Endothelial cell (in vitro differentiated cells): Measurements from ENCODE around the gene CD59. TPM values are rescaled to one million over a fixed set of nuclear protein-coding genes. Genes with fewer than 3 reads are reported as not detected.

Experiments
- DNase-seq: peaks from one replicate; pipeline ENCODE4 v3.0.0; 2021; ENCODE audit warnings: low spot score
- H3K27ac Mint-ChIP-seq: one replicate; pipeline ENCODE4 v1.8.0; 2021; ENCODE audit warnings: mixed read lengths, inconsistent platforms; ENCODE audit not compliant: unreplicated experiment
- H3K27me3 Mint-ChIP-seq: one replicate; pipeline ENCODE4 v1.8.0; 2021; ENCODE audit warnings: mild to moderate bottlenecking, moderate library complexity, mixed read lengths, inconsistent platforms; ENCODE audit not compliant: unreplicated experiment
- H3K36me3 Mint-ChIP-seq: one replicate; pipeline ENCODE4 v1.8.0; 2021; ENCODE audit warnings: mild to moderate bottlenecking, low read depth, mixed read lengths, inconsistent platforms; ENCODE audit not compliant: unreplicated experiment
- H3K4me1 Mint-ChIP-seq: one replicate; pipeline ENCODE4 v1.8.0; 2021; ENCODE audit warnings: mild to moderate bottlenecking, mixed read lengths, inconsistent platforms; ENCODE audit not compliant: unreplicated experiment
- H3K4me3 Mint-ChIP-seq: one replicate; pipeline ENCODE4 v1.8.0; 2021; ENCODE audit warnings: mild to moderate bottlenecking, mixed read lengths, inconsistent platforms; ENCODE audit not compliant: unreplicated experiment
- H3K9me3 Mint-ChIP-seq: one replicate; pipeline ENCODE4 v1.8.0; 2021; ENCODE audit warnings: mixed read lengths, inconsistent platforms; ENCODE audit not compliant: unreplicated experiment
- total RNA-seq: library from RNA; stranded (reverse); fragmentation: NEBNext Ultra II Directional; extraction: Animal tissue kit (Norgen Biotek cat#: 25700); gene quantifications from one replicate; pipeline ENCODE4 v1.2.1, GENCODE V29; 2021; ENCODE audit not compliant: unreplicated experiment
- TF ChIP-seq, protein P1 (sequence below): fragments of 200-600 bp; sonication (generic); IDR thresholded peaks from one replicate; pipeline ENCODE4 v1.5.0; 2021; ENCODE audit warnings: antibody characterized with exemption; ENCODE audit not compliant: unreplicated experiment

Gene CD59
- total RNA-seq, 1 donor from 2014 or later: 101 TPM

DNA sequence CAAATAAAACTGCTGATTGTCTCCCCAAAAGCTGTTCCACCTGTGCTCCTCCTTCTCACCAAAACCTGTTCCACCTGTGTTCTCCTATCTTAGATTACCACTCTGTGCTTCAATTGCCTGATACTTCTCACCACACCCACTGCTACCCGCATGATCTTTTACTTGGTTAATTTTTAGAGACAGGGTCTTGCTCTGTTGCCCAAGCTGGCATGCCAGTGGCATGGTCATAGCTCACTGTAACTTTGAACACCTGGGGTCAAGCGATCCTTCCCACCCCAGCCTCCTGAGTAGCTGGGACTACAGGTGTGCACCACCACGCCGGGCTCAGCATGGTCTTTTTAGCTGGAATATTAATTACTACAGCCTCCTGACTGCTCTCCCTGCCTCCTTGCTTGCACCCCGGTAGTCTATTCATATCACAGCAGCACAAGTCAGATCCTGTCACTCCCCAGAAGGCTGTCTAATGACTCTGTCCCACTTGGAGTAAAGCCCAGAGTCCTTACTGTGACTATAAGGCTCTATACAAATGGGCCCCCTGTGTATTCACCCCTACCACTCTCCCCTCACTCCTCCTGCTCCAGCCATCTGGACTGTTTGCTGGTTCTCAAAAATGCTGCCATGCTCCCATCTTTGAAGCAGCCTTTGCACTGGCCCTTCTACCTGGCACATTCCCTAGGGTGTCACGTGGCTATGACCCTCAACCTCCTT lies 39.1 kb downstream of the CD59 start:
- peaks cover 14% of the 10 kb centered on the region for H3K27me3 Mint-ChIP-seq
- peaks cover 15% of the 10 kb centered on the region for H3K4me1 Mint-ChIP-seq
- TF ChIP-seq, protein P1, sequence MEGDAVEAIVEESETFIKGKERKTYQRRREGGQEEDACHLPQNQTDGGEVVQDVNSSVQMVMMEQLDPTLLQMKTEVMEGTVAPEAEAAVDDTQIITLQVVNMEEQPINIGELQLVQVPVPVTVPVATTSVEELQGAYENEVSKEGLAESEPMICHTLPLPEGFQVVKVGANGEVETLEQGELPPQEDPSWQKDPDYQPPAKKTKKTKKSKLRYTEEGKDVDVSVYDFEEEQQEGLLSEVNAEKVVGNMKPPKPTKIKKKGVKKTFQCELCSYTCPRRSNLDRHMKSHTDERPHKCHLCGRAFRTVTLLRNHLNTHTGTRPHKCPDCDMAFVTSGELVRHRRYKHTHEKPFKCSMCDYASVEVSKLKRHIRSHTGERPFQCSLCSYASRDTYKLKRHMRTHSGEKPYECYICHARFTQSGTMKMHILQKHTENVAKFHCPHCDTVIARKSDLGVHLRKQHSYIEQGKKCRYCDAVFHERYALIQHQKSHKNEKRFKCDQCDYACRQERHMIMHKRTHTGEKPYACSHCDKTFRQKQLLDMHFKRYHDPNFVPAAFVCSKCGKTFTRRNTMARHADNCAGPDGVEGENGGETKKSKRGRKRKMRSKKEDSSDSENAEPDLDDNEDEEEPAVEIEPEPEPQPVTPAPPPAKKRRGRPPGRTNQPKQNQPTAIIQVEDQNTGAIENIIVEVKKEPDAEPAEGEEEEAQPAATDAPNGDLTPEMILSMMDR: no peak
- H3K36me3 Mint-ChIP-seq: no peaks in the 10 kb centered on the region
- no peaks in the 10 kb centered on the region for H3K9me3 Mint-ChIP-seq
- no peak for DNase-seq
- no peak overlapping the region for H3K4me3 Mint-ChIP-seq
- no peak overlapping the region for H3K27ac Mint-ChIP-seq

- H3K4me3 Mint-ChIP-seq: no peak overlapping the region
- DNase-seq: no peak
- H3K4me1 Mint-ChIP-seq: peaks cover 17% of the 10 kb centered on the region
- H3K9me3 Mint-ChIP-seq: no peaks in the 10 kb centered on the region
- TF ChIP-seq, protein P1: no peak
- H3K27ac Mint-ChIP-seq: no peak overlapping the region
- H3K27me3 Mint-ChIP-seq: peaks cover 15% of the 10 kb centered on the region
- H3K36me3 Mint-ChIP-seq: no peaks in the 10 kb centered on the region
Measured at GRCh38 chr11:33696411-33696810, 39.8 kb downstream of the CD59 start.

GRCh38 chr11:33695051-33695566 lies 41.1 kb downstream of the CD59 start:
- Mint-ChIP-seq H3K36me3 (no peaks in the 10 kb centered on the region), H3K27ac (no peak overlapping the region), H3K9me3 (no peaks in the 10 kb centered on the region), H3K4me1 (peaks cover 24% of the 10 kb centered on the region), H3K4me3 (no peak overlapping the region), H3K27me3 (peaks cover 10% of the 10 kb centered on the region)
- no peak for DNase-seq
- TF ChIP-seq, protein P1: no peak

DNA sequence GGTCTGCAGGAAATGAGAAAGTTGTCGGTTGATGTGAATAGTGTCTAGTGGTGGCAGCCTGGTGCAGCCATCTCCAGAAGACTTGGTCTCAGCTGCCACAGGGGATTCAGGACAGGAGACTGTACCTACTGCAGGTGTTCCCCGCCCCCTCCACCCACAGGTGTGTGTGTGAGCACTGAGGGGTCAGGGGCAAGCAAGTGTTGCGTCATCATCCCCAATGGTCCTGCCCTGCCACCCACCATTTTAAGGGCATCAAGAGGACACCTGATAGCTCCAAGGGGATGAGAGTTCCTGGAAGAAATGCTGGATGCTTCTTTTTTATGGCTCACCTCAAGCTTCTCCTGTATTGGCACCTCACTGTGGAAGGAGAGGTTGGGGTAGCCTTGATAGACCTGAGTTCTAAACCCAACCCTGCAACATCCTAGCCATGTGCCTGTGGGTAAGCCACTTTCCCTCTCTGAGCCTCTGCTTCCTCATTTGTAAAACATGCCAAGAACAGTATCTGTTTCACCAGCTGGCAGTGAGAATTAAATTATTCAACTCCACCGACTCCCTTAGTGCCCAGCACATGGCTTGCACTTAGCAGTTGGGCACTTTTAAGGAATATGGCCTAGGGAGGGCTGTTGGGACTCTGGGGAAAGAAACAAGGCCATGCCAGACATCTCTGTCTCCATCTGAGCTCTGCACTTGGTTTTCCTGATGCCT lies 41.7 kb downstream of the CD59 start:
- TF ChIP-seq, protein P1: no peak
- H3K27ac Mint-ChIP-seq: no peak overlapping the region
- DNase-seq: no peak
- H3K9me3 Mint-ChIP-seq: no peaks in the 10 kb centered on the region
- H3K4me1 Mint-ChIP-seq: peaks cover 24% of the 10 kb centered on the region
- H3K27me3 Mint-ChIP-seq: peaks cover 6% of the 10 kb centered on the region
- H3K4me3 Mint-ChIP-seq: no peak overlapping the region
- no peaks in the 10 kb centered on the region for H3K36me3 Mint-ChIP-seq

GRCh38 chr11:33692541-33692940 lies 43.7 kb downstream of the CD59 start:
- no peak overlapping the region for H3K27ac Mint-ChIP-seq
- no peaks in the 10 kb centered on the region for H3K36me3 Mint-ChIP-seq
- no peak overlapping the region for H3K4me3 Mint-ChIP-seq
- no peaks in the 10 kb centered on the region for H3K9me3 Mint-ChIP-seq
- H3K4me1 Mint-ChIP-seq: peaks cover 30% of the 10 kb centered on the region
- TF ChIP-seq, protein P1: no peak
- peaks cover 9% of the 10 kb centered on the region for H3K27me3 Mint-ChIP-seq
- DNase-seq: no peak
